SU-DHL-6 (cell line): Measurements from ENCODE around the gene TMEM202.

Source experiments
- CTCF ChIP-seq: fragments of 200-600 bp; sonication (generic); IDR thresholded peaks from one replicate; pipeline ENCODE4 v1.5.1; 2017; ENCODE audit warnings: antibody characterized with exemption, mild to moderate bottlenecking, low read length, moderate library complexity; ENCODE audit not compliant: insufficient read depth, poor library complexity, severe bottlenecking
- EZH2phosphoT487 ChIP-seq: fragments of 200-600 bp; sonication (generic), shearing (Covaris generic); conservative IDR thresholded peaks from 2 replicates; pipeline ENCODE4 v1.6.1; 2018; ENCODE audit warnings: mild to moderate bottlenecking, antibody characterized with exemption, low read length, moderate library complexity, mixed read lengths

- TF ChIP-seq CTCF (no peak), EZH2phosphoT487 (no peak)
These were observed 22.1 kb upstream of the TMEM202 start, which contains the start of gene HEXA for GRCh38 chr15:72375846-72376581.
